ENCODE data around the gene RIMS4. TPM values are rescaled to one million over a fixed set of nuclear protein-coding genes. Genes with fewer than 3 reads are reported as not detected.

The RIMS4 gene
- total and polyA plus RNA-seq, 2 of the 8 experiments (the other 6 are each of a cell fraction or from before 2014, with no cell fraction given) = 13.3 to 44.2 TPM

DNA sequence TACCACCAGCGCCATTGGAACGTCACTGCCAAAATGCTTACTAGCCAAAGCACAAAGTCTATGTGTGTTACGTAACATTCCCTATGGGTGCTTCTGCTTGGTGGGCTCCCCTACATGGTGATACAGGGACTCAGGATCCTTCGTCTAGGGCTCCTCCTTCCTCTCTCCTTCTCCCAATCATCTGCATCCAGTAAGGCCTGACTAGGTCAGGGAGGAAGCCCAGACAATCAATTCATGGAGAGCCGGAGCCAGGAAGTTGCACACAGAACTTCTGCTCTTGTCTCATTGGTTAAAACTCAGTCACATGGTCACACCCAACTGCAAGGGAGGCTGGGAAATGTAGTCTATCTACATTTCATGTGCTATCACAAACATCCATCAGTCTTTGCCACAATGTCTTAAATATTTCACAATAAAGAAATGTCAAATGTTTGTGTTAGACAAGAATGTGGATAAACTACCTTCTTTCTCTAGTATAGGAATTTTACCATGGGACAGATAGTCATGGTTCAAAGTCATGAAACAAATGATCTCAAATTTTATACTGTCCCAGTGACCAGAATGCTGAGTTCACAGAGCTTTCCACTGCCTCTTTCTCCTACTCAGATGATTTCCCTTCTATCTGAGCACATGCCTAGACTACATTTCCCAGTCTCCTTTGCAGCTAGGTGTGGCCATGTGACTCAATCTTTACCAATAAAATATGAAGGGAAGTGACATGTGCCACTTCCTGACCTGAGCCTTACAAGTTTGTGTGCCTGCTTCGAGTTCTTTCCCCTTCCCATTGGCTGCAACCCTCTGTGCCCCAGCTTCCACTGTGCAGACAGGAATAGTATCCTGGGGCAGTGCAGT, 74.0 kb downstream of the RIMS4 start (continued):
- TF ChIP-seq, protein P1, sequence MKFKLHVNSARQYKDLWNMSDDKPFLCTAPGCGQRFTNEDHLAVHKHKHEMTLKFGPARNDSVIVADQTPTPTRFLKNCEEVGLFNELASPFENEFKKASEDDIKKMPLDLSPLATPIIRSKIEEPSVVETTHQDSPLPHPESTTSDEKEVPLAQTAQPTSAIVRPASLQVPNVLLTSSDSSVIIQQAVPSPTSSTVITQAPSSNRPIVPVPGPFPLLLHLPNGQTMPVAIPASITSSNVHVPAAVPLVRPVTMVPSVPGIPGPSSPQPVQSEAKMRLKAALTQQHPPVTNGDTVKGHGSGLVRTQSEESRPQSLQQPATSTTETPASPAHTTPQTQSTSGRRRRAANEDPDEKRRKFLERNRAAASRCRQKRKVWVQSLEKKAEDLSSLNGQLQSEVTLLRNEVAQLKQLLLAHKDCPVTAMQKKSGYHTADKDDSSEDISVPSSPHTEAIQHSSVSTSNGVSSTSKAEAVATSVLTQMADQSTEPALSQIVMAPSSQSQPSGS (IDR thresholded peaks at IDR 0.05; ENCODE audit: low read length) = no peak
- TF ChIP-seq TEAD4 (IDR thresholded peaks at IDR 0.05; ENCODE audit: low read depth, low read length) = no peak
- TF ChIP-seq, protein P2, sequence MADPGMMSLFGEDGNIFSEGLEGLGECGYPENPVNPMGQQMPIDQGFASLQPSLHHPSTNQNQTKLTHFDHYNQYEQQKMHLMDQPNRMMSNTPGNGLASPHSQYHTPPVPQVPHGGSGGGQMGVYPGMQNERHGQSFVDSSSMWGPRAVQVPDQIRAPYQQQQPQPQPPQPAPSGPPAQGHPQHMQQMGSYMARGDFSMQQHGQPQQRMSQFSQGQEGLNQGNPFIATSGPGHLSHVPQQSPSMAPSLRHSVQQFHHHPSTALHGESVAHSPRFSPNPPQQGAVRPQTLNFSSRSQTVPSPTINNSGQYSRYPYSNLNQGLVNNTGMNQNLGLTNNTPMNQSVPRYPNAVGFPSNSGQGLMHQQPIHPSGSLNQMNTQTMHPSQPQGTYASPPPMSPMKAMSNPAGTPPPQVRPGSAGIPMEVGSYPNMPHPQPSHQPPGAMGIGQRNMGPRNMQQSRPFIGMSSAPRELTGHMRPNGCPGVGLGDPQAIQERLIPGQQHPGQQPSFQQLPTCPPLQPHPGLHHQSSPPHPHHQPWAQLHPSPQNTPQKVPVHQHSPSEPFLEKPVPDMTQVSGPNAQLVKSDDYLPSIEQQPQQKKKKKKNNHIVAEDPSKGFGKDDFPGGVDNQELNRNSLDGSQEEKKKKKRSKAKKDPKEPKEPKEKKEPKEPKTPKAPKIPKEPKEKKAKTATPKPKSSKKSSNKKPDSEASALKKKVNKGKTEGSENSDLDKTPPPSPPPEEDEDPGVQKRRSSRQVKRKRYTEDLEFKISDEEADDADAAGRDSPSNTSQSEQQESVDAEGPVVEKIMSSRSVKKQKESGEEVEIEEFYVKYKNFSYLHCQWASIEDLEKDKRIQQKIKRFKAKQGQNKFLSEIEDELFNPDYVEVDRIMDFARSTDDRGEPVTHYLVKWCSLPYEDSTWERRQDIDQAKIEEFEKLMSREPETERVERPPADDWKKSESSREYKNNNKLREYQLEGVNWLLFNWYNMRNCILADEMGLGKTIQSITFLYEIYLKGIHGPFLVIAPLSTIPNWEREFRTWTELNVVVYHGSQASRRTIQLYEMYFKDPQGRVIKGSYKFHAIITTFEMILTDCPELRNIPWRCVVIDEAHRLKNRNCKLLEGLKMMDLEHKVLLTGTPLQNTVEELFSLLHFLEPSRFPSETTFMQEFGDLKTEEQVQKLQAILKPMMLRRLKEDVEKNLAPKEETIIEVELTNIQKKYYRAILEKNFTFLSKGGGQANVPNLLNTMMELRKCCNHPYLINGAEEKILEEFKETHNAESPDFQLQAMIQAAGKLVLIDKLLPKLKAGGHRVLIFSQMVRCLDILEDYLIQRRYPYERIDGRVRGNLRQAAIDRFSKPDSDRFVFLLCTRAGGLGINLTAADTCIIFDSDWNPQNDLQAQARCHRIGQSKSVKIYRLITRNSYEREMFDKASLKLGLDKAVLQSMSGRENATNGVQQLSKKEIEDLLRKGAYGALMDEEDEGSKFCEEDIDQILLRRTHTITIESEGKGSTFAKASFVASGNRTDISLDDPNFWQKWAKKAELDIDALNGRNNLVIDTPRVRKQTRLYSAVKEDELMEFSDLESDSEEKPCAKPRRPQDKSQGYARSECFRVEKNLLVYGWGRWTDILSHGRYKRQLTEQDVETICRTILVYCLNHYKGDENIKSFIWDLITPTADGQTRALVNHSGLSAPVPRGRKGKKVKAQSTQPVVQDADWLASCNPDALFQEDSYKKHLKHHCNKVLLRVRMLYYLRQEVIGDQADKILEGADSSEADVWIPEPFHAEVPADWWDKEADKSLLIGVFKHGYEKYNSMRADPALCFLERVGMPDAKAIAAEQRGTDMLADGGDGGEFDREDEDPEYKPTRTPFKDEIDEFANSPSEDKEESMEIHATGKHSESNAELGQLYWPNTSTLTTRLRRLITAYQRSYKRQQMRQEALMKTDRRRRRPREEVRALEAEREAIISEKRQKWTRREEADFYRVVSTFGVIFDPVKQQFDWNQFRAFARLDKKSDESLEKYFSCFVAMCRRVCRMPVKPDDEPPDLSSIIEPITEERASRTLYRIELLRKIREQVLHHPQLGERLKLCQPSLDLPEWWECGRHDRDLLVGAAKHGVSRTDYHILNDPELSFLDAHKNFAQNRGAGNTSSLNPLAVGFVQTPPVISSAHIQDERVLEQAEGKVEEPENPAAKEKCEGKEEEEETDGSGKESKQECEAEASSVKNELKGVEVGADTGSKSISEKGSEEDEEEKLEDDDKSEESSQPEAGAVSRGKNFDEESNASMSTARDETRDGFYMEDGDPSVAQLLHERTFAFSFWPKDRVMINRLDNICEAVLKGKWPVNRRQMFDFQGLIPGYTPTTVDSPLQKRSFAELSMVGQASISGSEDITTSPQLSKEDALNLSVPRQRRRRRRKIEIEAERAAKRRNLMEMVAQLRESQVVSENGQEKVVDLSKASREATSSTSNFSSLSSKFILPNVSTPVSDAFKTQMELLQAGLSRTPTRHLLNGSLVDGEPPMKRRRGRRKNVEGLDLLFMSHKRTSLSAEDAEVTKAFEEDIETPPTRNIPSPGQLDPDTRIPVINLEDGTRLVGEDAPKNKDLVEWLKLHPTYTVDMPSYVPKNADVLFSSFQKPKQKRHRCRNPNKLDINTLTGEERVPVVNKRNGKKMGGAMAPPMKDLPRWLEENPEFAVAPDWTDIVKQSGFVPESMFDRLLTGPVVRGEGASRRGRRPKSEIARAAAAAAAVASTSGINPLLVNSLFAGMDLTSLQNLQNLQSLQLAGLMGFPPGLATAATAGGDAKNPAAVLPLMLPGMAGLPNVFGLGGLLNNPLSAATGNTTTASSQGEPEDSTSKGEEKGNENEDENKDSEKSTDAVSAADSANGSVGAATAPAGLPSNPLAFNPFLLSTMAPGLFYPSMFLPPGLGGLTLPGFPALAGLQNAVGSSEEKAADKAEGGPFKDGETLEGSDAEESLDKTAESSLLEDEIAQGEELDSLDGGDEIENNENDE (IDR thresholded peaks at IDR 0.05; ENCODE audit: insufficient replicate concordance, low read length) = no peak
- no peak for TF ChIP-seq MAFK (IDR thresholded peaks at IDR 0.05; ENCODE audit: low read depth, low read length)
- no peak for TF ChIP-seq FOSL1 (IDR thresholded peaks at IDR 0.05; ENCODE audit: insufficient read depth, low read depth, low read length)
- no peak for TF ChIP-seq CREB1 (IDR thresholded peaks at IDR 0.05)
- no peak for TF ChIP-seq GABPA (IDR thresholded peaks at IDR 0.05; ENCODE audit: borderline replicate concordance, insufficient read depth, low read length)
- TF ChIP-seq CTBP2 (IDR thresholded peaks at IDR 0.05; ENCODE audit: borderline replicate concordance, insufficient read depth, insufficient read length, low read length) = no peak

All from H1 (cell line).